ENCODE measurements around the gene CHMP4B. TPM values are rescaled to one million over a fixed set of nuclear protein-coding genes. Genes with fewer than 3 reads are reported as not detected.

Gene CHMP4B, protein sequence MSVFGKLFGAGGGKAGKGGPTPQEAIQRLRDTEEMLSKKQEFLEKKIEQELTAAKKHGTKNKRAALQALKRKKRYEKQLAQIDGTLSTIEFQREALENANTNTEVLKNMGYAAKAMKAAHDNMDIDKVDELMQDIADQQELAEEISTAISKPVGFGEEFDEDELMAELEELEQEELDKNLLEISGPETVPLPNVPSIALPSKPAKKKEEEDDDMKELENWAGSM
- total RNA-seq, result 100 to 1,000 TPM in 3 of 4 donors, 10 to 100 TPM in 1; 93.4 to 118 (median 112) TPM

GRCh38 chr20:33810885-33811775 is at the start of gene CHMP4B:
Gene CHMP4B (plus strand): TSS chr20:33811348. CDS start chr20:33811469, 121 bp downstream.
- Histone ChIP-seq H3K4me3 (peak within 1 kb of the TSS; percentile 81 to 91), H3K27me3 (no peaks in the 10 kb centered on the region), H3K9me3 (no peaks in the 10 kb centered on the region), H3K27ac (peak within 1 kb of the TSS; percentile 88 to 95 (median 94)), H3K4me1 (peaks cover 4 to 47% (median 15%) of the 10 kb centered on the region in 3 donors), H3K36me3 (peaks cover 0 to 4% of the 10 kb centered on the region in 2 donors)
- 0 to 1% methylated on average over 6 to 27 of the region's 71 CpGs for WGBS, 2 donors (ENCODE audit: low coverage in 1 of 2)
- ATAC-seq, result peak; percentile 100
- TF ChIP-seq POLR2A (IDR thresholded peaks at IDR 0.05) (peak; percentile 88 to 92), POLR2AphosphoS5 (IDR thresholded peaks at IDR 0.05) (peak; percentile 75), EP300 (IDR thresholded peaks at IDR 0.05) (no peak), CTCF (IDR thresholded peaks at IDR 0.05) (peak in 1 of 4 experiments; percentile 7)

DNA sequence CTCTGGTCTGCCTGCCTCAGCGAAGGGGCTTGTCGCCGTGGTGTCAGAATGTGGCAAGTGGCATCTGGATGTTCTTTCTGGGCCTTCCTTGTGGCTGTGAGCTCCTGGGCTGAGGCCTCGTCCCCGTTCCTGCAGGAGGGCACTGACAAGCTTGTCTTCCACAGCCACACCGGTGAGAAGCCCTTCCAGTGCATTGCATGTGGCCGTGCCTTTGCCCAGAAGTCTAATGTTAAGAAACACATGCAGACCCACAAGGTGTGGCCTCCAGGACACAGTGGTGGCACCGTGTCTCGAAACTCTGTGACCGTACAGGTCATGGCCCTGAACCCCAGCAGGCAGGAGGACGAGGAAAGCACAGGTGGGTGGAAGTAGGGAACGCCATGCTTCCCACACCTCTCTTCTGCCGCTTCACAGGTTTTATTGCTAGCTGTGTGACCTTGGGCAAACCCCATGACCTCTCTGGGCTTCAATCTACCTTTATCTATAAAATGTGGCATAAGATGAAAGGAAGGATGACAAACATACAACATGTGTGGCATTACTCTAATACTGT is 49.4 kb upstream of the CHMP4B start:
- Histone ChIP-seq H3K4me3 (no peak overlapping the region), H3K9me3 (peaks cover 0 to 11% (median 0%) of the 10 kb centered on the region in 3 donors), H3K4me1 (no peaks in the 10 kb centered on the region), H3K27me3 (no peaks in the 10 kb centered on the region), H3K27ac (no peak overlapping the region), H3K36me3 (peaks cover 0 to 76% of the 10 kb centered on the region in 2 donors)
- TF ChIP-seq POLR2AphosphoS5 (IDR thresholded peaks at IDR 0.05) (no peak), CTCF (IDR thresholded peaks at IDR 0.05) (no peak), EP300 (IDR thresholded peaks at IDR 0.05) (no peak), POLR2A (IDR thresholded peaks at IDR 0.05) (no peak)
- 91 to 100% methylated on average over 1 to 8 of the region's 13 CpGs for WGBS, 2 donors (ENCODE audit: low coverage in 1 of 2)
- ATAC-seq, result no peak

DNA sequence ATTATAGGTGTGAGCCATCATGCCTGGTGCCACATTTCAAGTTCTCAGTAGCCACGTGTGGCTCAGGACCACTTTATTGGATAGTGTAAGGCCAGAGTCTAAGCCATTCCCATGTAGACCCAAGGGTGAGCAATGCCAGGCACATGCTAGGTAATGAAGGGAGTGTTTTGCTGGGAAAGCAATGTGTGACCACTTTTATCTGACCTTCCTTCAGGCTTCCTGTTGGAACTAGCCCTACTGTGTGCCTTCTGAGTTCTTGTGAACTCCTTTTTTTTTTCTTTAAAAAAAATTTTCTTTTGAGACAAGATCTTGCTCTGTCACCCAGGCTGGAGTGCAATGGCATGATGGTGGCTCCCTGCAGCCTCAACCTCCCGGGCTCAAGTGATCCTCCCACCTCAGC is 46.0 kb upstream of the CHMP4B start:
- H3K27me3 ChIP-seq, result no peaks in the 10 kb centered on the region
- no peak for ATAC-seq
- no peak overlapping the region for H3K4me3 ChIP-seq
- no peak for TF ChIP-seq POLR2A (IDR thresholded peaks at IDR 0.05)
- no peak for TF ChIP-seq POLR2AphosphoS5 (IDR thresholded peaks at IDR 0.05)
- TF ChIP-seq EP300 (IDR thresholded peaks at IDR 0.05), result no peak
- no peak for TF ChIP-seq CTCF (IDR thresholded peaks at IDR 0.05)
- 80 to 100% methylated on average over 1 to 2 of the region's 2 CpGs for WGBS, 2 donors (ENCODE audit: low coverage in 1 of 2)
- no peaks in the 10 kb centered on the region for H3K4me1 ChIP-seq
- peaks cover 0 to 74% of the 10 kb centered on the region in 2 donors for H3K36me3 ChIP-seq
- H3K9me3 ChIP-seq, result no peaks in the 10 kb centered on the region
- H3K27ac ChIP-seq, result no peak overlapping the region

DNA sequence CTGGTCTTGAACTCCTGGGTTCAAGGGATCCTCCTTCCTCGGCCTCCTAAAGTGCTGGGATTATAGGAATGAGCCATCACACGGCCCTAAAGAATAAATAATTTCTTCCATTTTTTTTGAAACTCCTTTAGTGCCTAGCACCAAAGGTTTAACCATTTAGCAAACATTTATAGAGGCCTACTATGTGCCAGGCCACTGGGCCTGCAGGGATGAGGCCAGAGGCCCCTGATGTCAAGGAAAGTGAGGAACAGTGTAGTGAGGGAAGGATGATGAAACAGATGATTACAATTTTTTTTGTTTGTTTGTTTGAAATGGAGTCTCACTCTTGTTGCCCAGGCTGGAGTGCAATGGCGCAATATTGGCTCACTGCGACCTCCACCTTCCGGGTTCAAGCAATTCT is 45.6 kb upstream of the CHMP4B start:
- ATAC-seq, result no peak
- Histone ChIP-seq H3K36me3 (peaks cover 0 to 75% of the 10 kb centered on the region in 2 donors), H3K9me3 (no peaks in the 10 kb centered on the region), H3K4me1 (no peaks in the 10 kb centered on the region), H3K27ac (no peak overlapping the region), H3K27me3 (no peaks in the 10 kb centered on the region), H3K4me3 (no peak overlapping the region)
- 97 to 100% methylated on average over 3 to 5 of the region's 5 CpGs for WGBS, 2 donors (ENCODE audit: low coverage in 1 of 2)
- no peak for TF ChIP-seq POLR2AphosphoS5 (IDR thresholded peaks at IDR 0.05)
- no peak for TF ChIP-seq CTCF (IDR thresholded peaks at IDR 0.05)
- TF ChIP-seq POLR2A (IDR thresholded peaks at IDR 0.05), result no peak
- no peak for TF ChIP-seq EP300 (IDR thresholded peaks at IDR 0.05)
